DOHH2 (cell line): Measurements from ENCODE around the gene MAN2A1.

Experiments
- CTCF ChIP-seq: fragments of 200-600 bp; sonication (generic); IDR thresholded peaks from one replicate; pipeline ENCODE4 v1.5.1; 2014; ENCODE audit warnings: antibody characterized with exemption, mild to moderate bottlenecking, low read depth, low read length; ENCODE audit not compliant: poor library complexity, severe bottlenecking
- EZH2phosphoT487 ChIP-seq: fragments of 200-600 bp; sonication (generic); IDR thresholded peaks from 2 replicates; pipeline ENCODE4 v1.6.1; 2017; ENCODE audit warnings: borderline replicate concordance, mild to moderate bottlenecking, antibody characterized with exemption, low read length, moderate library complexity, mixed read lengths

- TF ChIP-seq CTCF (no peak), EZH2phosphoT487 (no peak)
Observed at GRCh38 chr5:109830955-109831502, 141.3 kb downstream of the MAN2A1 start.
